Lower leg skin (tissue), 3 donors: ENCODE measurements around the gene CDH23.

ENCODE experiments used
- CTCF ChIP-seq, 3 donors: fragments of 450-650 bp; IDR thresholded peaks; one replicate each; pipeline ENCODE4 v1.5.1; 2016; ENCODE audit warnings: antibody characterized with exemption in 3 of 3, mild to moderate bottlenecking in 3 of 3, moderate library complexity in 2 of 3
- POLR2A ChIP-seq, 2 donors: fragments of 450-650 bp; IDR thresholded peaks; one replicate each; pipeline ENCODE4 v1.6.1; 2016 to 2017; ENCODE audit warnings: antibody characterized with exemption in 2 of 2, mild to moderate bottlenecking in 1 of 2, moderate library complexity in 1 of 2

- TF ChIP-seq CTCF (IDR thresholded peaks at IDR 0.05) (no peak), POLR2A (IDR thresholded peaks at IDR 0.05) (no peak)
These were observed 418.9 kb downstream of the CDH23 start for GRCh38 chr10:71815515-71816130.
